ENCODE results near the gene GRK1.
"Not testable (repeated sequence)": the region's sequence is repeated elsewhere in the genome, so short reads cannot be mapped to it uniquely, and the experiment has no call there.

The GRK1 gene

GRCh38 chr13:113748101-113748861 lies 81.3 kb downstream of the GRK1 start:
- no peak for DNase-seq (ENCODE audit: extremely low read depth, low read depth)
- TF ChIP-seq CTCF (IDR thresholded peaks at IDR 0.05; ENCODE audit: low read depth, low read length, missing control alignments), result no peak
- no peak overlapping the region for H3K4me3 ChIP-seq (replicated peaks; ENCODE audit: low read depth, low read length)

- no peak for DNase-seq (ENCODE audit: extremely low read depth, low read depth)
- no peak overlapping the region for H3K4me3 ChIP-seq (replicated peaks; ENCODE audit: low read depth, low read length)
- no peak for TF ChIP-seq CTCF (IDR thresholded peaks at IDR 0.05; ENCODE audit: low read depth, low read length, missing control alignments)
Measured at GRCh38 chr13:113748862-113749451, 81.9 kb downstream of the GRK1 start.

GRCh38 chr13:113749507-113749906 lies 82.5 kb downstream of the GRK1 start:
- no peak for DNase-seq (ENCODE audit: extremely low read depth, low read depth)
- H3K4me3 ChIP-seq (replicated peaks; ENCODE audit: low read depth, low read length), result no peak overlapping the region
- TF ChIP-seq CTCF (IDR thresholded peaks at IDR 0.05; ENCODE audit: low read depth, low read length, missing control alignments), result no peak

- no peak for DNase-seq (ENCODE audit: extremely low read depth, low read depth)
Measured at GRCh38 chr13:113749967-113750366, 82.9 kb downstream of the GRK1 start.

GRCh38 chr13:113750554-113751399 lies 83.8 kb downstream of the GRK1 start:
- DNase-seq (ENCODE audit: extremely low read depth, low read depth), result no peak
- no peak overlapping the region for H3K4me3 ChIP-seq (replicated peaks; ENCODE audit: low read depth, low read length)
- no peak for TF ChIP-seq CTCF (IDR thresholded peaks at IDR 0.05; ENCODE audit: low read depth, low read length, missing control alignments)

More at GRCh38 chr13:113749967-113750366, 82.9 kb downstream of the GRK1 start:
- TF ChIP-seq CTCF (IDR thresholded peaks at IDR 0.05; ENCODE audit: low read depth, low read length, missing control alignments), result no peak
- no peak overlapping the region for H3K4me3 ChIP-seq (replicated peaks; ENCODE audit: low read depth, low read length)

- no peak for DNase-seq (ENCODE audit: extremely low read depth, low read depth)
- no peak overlapping the region for H3K4me3 ChIP-seq (replicated peaks; ENCODE audit: low read depth, low read length)
- no peak for TF ChIP-seq CTCF (IDR thresholded peaks at IDR 0.05; ENCODE audit: low read depth, low read length, missing control alignments)
Measured at GRCh38 chr13:113751491-113751890, 84.5 kb downstream of the GRK1 start.

- DNase-seq (ENCODE audit: extremely low read depth, low read depth); H3K4me3 ChIP-seq (replicated peaks; ENCODE audit: low read depth, low read length): not testable (repeated sequence)
Measured at GRCh38 chr13:113752211-113752986, 85.4 kb downstream of the GRK1 start.
